Prostate gland (tissue), 2 donors: ENCODE results near the gene DDX52. TPM values are rescaled to one million over a fixed set of nuclear protein-coding genes. Genes with fewer than 3 reads are reported as not detected.

Experiments used
- DNase-seq: peaks from one replicate; pipeline ENCODE4 v3.0.0-alpha.2; 2019; ENCODE audit warnings: low spot score
- H3K27ac ChIP-seq, 2 donors: fragments of 200-600 bp; sonication (generic); 2 replicates each; pipeline ENCODE4 v1.5.1; 2017 to 2019
- H3K27me3 ChIP-seq: fragments of 200-600 bp; sonication (generic); replicated peaks from 2 replicates; pipeline ENCODE4 v1.5.1; 2019; ENCODE audit not compliant: insufficient read depth
- H3K36me3 ChIP-seq, 2 donors: fragments of 200-600 bp; sonication (generic); 1 replicate in 1 of 2; 2 replicates in 1 of 2; pipeline versions ENCODE4 v1.5.1 to v1.8.1; 2017 to 2019
- H3K4me1 ChIP-seq: fragments of 200-600 bp; sonication (generic); replicated peaks from 2 replicates; pipeline ENCODE4 v1.5.1; 2019
- H3K4me3 ChIP-seq, 2 donors: fragments of 200-600 bp; sonication (generic); 2 replicates each; pipeline ENCODE4 v1.5.1; 2017 to 2019
- H3K9me3 ChIP-seq: fragments of 200-600 bp; sonication (generic); 2 replicates; pipeline ENCODE4 v1.5.1; 2017
- POLR2A ChIP-seq: fragments of 450-650 bp; IDR thresholded peaks from one replicate; pipeline ENCODE4 v1.6.1; 2016; ENCODE audit warnings: antibody characterized with exemption, mild to moderate bottlenecking
- POLR2AphosphoS5 ChIP-seq: sonication (generic); formaldehyde crosslinking; IDR thresholded peaks from one replicate; pipeline ENCODE4 v1.6.1; 2017; ENCODE audit warnings: antibody characterized with exemption
- WGBS: methylation state at CpG from one replicate; pipeline ENCODE4 v1.1.5; 2018; 5-methylcytosine and 5-hydroxymethylcytosine counted together
- intact Hi-C: fragments of 100-400 bp; cut with DNase I; formaldehyde crosslinking; loops from one replicate; pipeline ENCODE4 v1.14.2; 2022
- total RNA-seq, 2 donors: library from RNA; depleted of rRNA; stranded (reverse); fragments of >200 nt; gene quantifications; one replicate each; pipeline ENCODE4 v1.1.0, GENCODE V29; 2016
- TF ChIP-seq, protein P1 (sequence below), 4 experiments: fragments of 200-600 bp in 2 of 4; fragments of 450-650 bp in 2 of 4; sonication (generic) in 2 of 4; IDR thresholded peaks; 1 replicate in 3 of 4; 2 replicates in 1 of 4; pipeline ENCODE4 v1.5.1; 2016 to 2019; ENCODE audit warnings: antibody characterized with exemption in 4 of 4, mild to moderate bottlenecking in 2 of 4, moderate library complexity in 2 of 4

Gene DDX52
- total RNA-seq, 2 donors from 2014 or later: 14.8 to 17.5 TPM

DNA sequence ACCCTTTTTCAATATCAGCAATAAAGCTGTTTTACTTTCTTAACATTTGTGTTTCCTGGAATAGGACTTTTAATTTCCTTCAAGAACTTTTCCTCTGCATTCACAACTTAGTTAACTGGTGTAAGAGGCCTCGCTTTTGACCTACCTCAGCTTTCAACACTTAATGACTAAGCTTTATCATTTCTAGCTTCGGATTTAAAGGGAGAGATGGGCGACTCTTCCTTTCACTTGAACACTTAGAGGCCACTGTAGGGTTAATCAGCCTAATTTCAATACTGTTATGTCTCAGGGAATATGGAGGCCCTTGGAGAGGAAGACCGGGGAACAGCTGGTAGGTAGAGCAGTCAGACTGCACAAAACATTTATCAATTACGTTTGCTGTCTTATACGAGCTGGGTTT lies 38.7 kb downstream of the DDX52 start:
- H3K4me3 ChIP-seq: no peak overlapping the region
- no peaks in the 10 kb centered on the region for H3K4me1 ChIP-seq
- H3K27ac ChIP-seq: no peak overlapping the region
- H3K36me3 ChIP-seq: no peaks in the 10 kb centered on the region
- intact Hi-C loops: no loop called here
- TF ChIP-seq POLR2AphosphoS5: no peak
- 85% methylated on average over 6 of the region's 6 CpGs for WGBS
- H3K27me3 ChIP-seq: no peaks in the 10 kb centered on the region
- no peak for DNase-seq
- H3K9me3 ChIP-seq: no peaks in the 10 kb centered on the region

DNA sequence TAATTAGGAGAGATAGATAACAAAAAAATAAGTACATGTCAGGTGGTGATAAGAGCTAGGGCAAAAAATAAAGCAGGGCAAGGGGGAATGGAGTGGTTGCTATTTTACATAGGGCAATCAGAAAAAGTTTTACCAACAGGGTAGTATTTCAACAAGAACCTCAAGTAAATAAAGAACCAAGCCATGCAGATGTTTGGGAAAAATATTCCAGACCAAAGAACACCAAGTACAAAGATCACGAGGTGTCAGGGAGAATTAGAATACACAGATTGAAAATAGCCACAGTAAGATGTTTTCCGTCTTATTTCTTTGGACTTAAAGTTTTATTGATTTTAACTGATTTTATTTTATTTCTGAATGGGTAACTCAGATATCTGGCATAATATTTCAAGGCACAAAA lies 45.1 kb downstream of the DDX52 start:
- Histone ChIP-seq H3K27ac (no peak overlapping the region), H3K4me1 (no peaks in the 10 kb centered on the region), H3K36me3 (no peaks in the 10 kb centered on the region), H3K9me3 (no peaks in the 10 kb centered on the region), H3K4me3 (no peak overlapping the region), H3K27me3 (no peaks in the 10 kb centered on the region)
- DNase-seq: no peak
- TF ChIP-seq POLR2AphosphoS5: no peak
- TF ChIP-seq, protein P1, sequence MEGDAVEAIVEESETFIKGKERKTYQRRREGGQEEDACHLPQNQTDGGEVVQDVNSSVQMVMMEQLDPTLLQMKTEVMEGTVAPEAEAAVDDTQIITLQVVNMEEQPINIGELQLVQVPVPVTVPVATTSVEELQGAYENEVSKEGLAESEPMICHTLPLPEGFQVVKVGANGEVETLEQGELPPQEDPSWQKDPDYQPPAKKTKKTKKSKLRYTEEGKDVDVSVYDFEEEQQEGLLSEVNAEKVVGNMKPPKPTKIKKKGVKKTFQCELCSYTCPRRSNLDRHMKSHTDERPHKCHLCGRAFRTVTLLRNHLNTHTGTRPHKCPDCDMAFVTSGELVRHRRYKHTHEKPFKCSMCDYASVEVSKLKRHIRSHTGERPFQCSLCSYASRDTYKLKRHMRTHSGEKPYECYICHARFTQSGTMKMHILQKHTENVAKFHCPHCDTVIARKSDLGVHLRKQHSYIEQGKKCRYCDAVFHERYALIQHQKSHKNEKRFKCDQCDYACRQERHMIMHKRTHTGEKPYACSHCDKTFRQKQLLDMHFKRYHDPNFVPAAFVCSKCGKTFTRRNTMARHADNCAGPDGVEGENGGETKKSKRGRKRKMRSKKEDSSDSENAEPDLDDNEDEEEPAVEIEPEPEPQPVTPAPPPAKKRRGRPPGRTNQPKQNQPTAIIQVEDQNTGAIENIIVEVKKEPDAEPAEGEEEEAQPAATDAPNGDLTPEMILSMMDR (IDR thresholded peaks at IDR 0.05): no peak
- TF ChIP-seq POLR2A: no peak
- 84% methylated on average over 2 of the region's 2 CpGs for WGBS
- intact Hi-C loops: no loop called here

DNA sequence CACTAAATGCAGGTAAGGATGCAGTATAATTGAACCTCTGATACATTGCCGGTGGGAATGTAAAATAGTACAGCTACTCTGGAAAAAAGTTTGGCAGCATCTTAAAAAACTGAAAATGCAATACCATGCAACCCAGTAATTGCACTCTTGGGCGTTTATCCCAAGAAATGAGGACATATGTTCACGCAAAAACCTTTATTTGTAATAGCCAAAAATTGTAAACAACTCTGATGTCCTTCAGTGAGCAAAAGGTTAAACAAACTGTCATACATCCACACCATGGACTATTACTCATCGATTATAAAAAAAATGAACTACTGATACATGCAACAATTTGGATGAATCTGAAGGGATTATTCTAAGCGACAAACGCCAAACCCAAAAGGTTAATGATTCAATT lies 51.0 kb downstream of the DDX52 start:
- Histone ChIP-seq H3K9me3 (no peaks in the 10 kb centered on the region), H3K4me1 (no peaks in the 10 kb centered on the region), H3K27me3 (no peaks in the 10 kb centered on the region), H3K36me3 (no peaks in the 10 kb centered on the region), H3K4me3 (no peak overlapping the region), H3K27ac (no peak overlapping the region)
- intact Hi-C loops: no loop called here
- TF ChIP-seq POLR2AphosphoS5: no peak
- no peak for TF ChIP-seq POLR2A
- TF ChIP-seq, protein P1 (IDR thresholded peaks at IDR 0.05): no peak
- DNase-seq: no peak
- WGBS: 86% methylated on average over 6 of the region's 6 CpGs

DNA sequence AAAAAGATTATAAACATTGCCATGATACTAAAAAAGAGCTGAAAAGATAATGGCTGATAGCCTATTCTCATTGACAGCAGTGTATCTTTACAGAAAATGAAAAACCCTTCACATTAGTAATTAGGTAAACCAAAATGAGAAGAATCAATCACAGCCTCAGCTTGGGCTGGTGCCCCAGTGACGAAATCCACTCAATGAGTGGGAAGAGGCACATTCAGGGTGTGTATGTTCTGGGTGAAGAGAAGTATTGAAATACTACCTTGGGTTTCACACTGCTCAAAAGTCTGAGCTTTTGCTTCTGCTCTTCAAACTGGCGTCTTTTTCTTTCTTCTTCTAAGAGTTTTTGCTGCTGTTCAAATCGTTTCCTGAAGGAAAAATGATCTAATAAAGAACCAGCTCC lies 58.2 kb downstream of the DDX52 start:
- Histone ChIP-seq H3K9me3 (no peaks in the 10 kb centered on the region), H3K4me1 (no peaks in the 10 kb centered on the region), H3K27ac (no peak overlapping the region), H3K27me3 (no peaks in the 10 kb centered on the region), H3K4me3 (no peak overlapping the region), H3K36me3 (peaks cover 0 to 6% of the 10 kb centered on the region in 2 donors)
- 94% methylated on average over 3 of the region's 3 CpGs for WGBS
- intact Hi-C loops: no loop called here
- DNase-seq: no peak
- no peak for TF ChIP-seq POLR2A
- TF ChIP-seq, protein P1 (IDR thresholded peaks at IDR 0.05): no peak
- no peak for TF ChIP-seq POLR2AphosphoS5

DNA sequence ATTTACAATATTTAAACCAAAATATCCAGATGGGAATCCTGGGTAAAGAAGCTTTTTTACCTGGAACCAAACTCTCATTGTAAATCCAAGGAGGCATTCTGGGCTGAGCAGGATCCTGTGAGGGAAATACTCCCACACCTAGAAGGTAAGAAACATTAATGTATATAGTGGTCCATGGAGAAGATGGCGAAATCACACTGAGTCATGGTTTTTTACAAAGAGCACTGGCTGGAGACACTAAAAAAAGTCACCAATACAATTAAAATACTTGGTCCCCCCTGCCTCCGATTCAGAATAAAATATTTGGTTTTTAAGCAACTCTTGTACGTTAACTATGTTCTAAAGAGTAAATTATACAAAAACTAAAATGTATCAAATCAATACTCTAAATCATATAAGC lies 67.0 kb downstream of the DDX52 start:
- WGBS: 91% methylated on average over 3 of the region's 3 CpGs
- intact Hi-C loops: no loop called here
- TF ChIP-seq POLR2AphosphoS5 (no peak), POLR2A (no peak)
- TF ChIP-seq, protein P1 (IDR thresholded peaks at IDR 0.05): no peak
- Histone ChIP-seq H3K4me1 (no peaks in the 10 kb centered on the region), H3K27me3 (no peaks in the 10 kb centered on the region), H3K27ac (no peak overlapping the region), H3K4me3 (no peak overlapping the region), H3K36me3 (peaks cover 0 to 5% of the 10 kb centered on the region in 2 donors), H3K9me3 (no peaks in the 10 kb centered on the region)
- no peak for DNase-seq
